Calu3 (cell line): ENCODE data around the gene GZMM. TPM values are rescaled to one million over a fixed set of nuclear protein-coding genes. Genes with fewer than 3 reads are reported as not detected.

Experiments used
- BruUV-seq: library from RNA; stranded (reverse); fragments of 400-500 nt; replicated peaks from 2 replicates; lab custom pipeline; 2021; lab: Mats Ljungman, UMichigan
- CTCF ChIA-PET: fragments of 300-600 bp; sonication (Branson Sonifier 250); formaldehyde crosslinking; loops from one replicate; lab custom pipeline; 2022; ENCODE audit warnings: antibody characterized with exemption; lab: Charles Lee
- DNase-seq: peaks from one replicate; pipeline ENCODE4 v3.0.0; 2022
- H3K27ac Mint-ChIP-seq: one replicate; pipeline ENCODE4 v1.8.0; 2022; ENCODE audit warnings: mixed read lengths; ENCODE audit not compliant: unreplicated experiment
- H3K27me3 Mint-ChIP-seq: one replicate; pipeline ENCODE4 v1.8.0; 2022; ENCODE audit warnings: mixed read lengths; ENCODE audit not compliant: unreplicated experiment
- H3K36me3 Mint-ChIP-seq: one replicate; pipeline ENCODE4 v1.8.0; 2022; ENCODE audit warnings: mild to moderate bottlenecking, moderate library complexity, mixed read lengths; ENCODE audit not compliant: insufficient read depth, unreplicated experiment
- H3K4me1 Mint-ChIP-seq: one replicate; pipeline ENCODE4 v1.8.0; 2022; ENCODE audit warnings: mild to moderate bottlenecking, low read depth, mixed read lengths; ENCODE audit not compliant: unreplicated experiment
- H3K4me3 Mint-ChIP-seq: one replicate; pipeline ENCODE4 v1.8.0; 2022; ENCODE audit warnings: mild to moderate bottlenecking, low read depth, moderate library complexity, mixed read lengths; ENCODE audit not compliant: unreplicated experiment
- H3K9me3 Mint-ChIP-seq: one replicate; pipeline ENCODE4 v1.8.0; 2022; ENCODE audit warnings: low read depth, mixed read lengths; ENCODE audit not compliant: unreplicated experiment
- CTCF ChIP-seq: fragments of 200-600 bp; IDR thresholded peaks from one replicate; pipeline ENCODE4 v1.8.0; 2022; ENCODE audit warnings: antibody characterized with exemption; ENCODE audit not compliant: unreplicated experiment
- intact Hi-C: fragments of 100-400 bp; cut with micrococcal nuclease; formaldehyde crosslinking; loops from one replicate; pipeline ENCODE4 v1.10.0; 2022; ENCODE audit not compliant: unreplicated experiment
- total RNA-seq: library from RNA; stranded (reverse); gene quantifications from 2 replicates; pipeline ENCODE4 v1.2.3, GENCODE V29; 2022

Gene GZMM
- total RNA-seq, 1 experiment from 2014 or later = not detected

- peaks cover 21% of the 10 kb centered on the region for H3K36me3 Mint-ChIP-seq
- H3K27me3 Mint-ChIP-seq = no peaks in the 10 kb centered on the region
- no peaks in the 10 kb centered on the region for H3K9me3 Mint-ChIP-seq
- TF ChIP-seq CTCF = no peak
- CTCF ChIA-PET = interaction anchor here (0.6 kb wide), 1 partner anchor 287 kb away, joined by 4 read pairs; no protein-coding TSS in a partner anchor
- no peak for DNase-seq
- H3K27ac Mint-ChIP-seq = no peak overlapping the region
- BruUV-seq = no TSS peak
- H3K4me1 Mint-ChIP-seq = no peaks in the 10 kb centered on the region
- no peak overlapping the region for H3K4me3 Mint-ChIP-seq
- intact Hi-C loops = no loop called here
Measured at GRCh38 chr19:581399-582111, 37.7 kb downstream of the GZMM start.

- Mint-ChIP-seq H3K27me3 (no peaks in the 10 kb centered on the region), H3K4me1 (no peaks in the 10 kb centered on the region), H3K36me3 (peaks cover 18% of the 10 kb centered on the region), H3K27ac (no peak overlapping the region), H3K4me3 (no peak overlapping the region), H3K9me3 (no peaks in the 10 kb centered on the region)
- intact Hi-C loops = no loop called here
- CTCF ChIA-PET = no interaction called here
- no peak for TF ChIP-seq CTCF
- no peak for DNase-seq
- no TSS peak for BruUV-seq
Measured at GRCh38 chr19:582497-583197, 38.8 kb downstream of the GZMM start.

- Mint-ChIP-seq H3K27me3 (no peaks in the 10 kb centered on the region), H3K27ac (peak overlapping the region; percentile 62), H3K36me3 (peaks cover 18% of the 10 kb centered on the region), H3K9me3 (no peaks in the 10 kb centered on the region), H3K4me1 (no peaks in the 10 kb centered on the region), H3K4me3 (peak overlapping the region; percentile 13)
- intact Hi-C loops = no loop called here
- no peak for DNase-seq
- BruUV-seq = TSS peak; percentile 99
- no peak for TF ChIP-seq CTCF
- CTCF ChIA-PET = interaction anchor here (0.6 kb wide), 1 partner anchor 235 kb away, joined by 7 read pairs; no protein-coding TSS in a partner anchor
Measured at GRCh38 chr19:583198-583967, 39.5 kb downstream of the GZMM start.

GRCh38 chr19:583968-584239 lies 40.1 kb downstream of the GZMM start:
- H3K4me1 Mint-ChIP-seq = no peaks in the 10 kb centered on the region
- no peaks in the 10 kb centered on the region for H3K27me3 Mint-ChIP-seq
- BruUV-seq = no TSS peak
- no peak for TF ChIP-seq CTCF
- CTCF ChIA-PET = interaction anchor here (0.6 kb wide), 1 partner anchor 235 kb away, joined by 7 read pairs; no protein-coding TSS in a partner anchor
- no peaks in the 10 kb centered on the region for H3K9me3 Mint-ChIP-seq
- H3K27ac Mint-ChIP-seq = peak overlapping the region; percentile 62
- DNase-seq = no peak
- peaks cover 18% of the 10 kb centered on the region for H3K36me3 Mint-ChIP-seq
- intact Hi-C loops = no loop called here
- peak overlapping the region; percentile 13 for H3K4me3 Mint-ChIP-seq
